Endothelial cell of umbilical vein (primary cell): Measurements from ENCODE around the gene CLIP2.

Experiments
- CTCF ChIP-seq, 2 donors: IDR thresholded peaks; 1 replicate in 1 of 2; 2 replicates in 1 of 2; pipeline ENCODE4 v1.5.1; 2011; ENCODE audit warnings: low read length in 2 of 2, mild to moderate bottlenecking in 2 of 2, moderate library complexity in 2 of 2, control low read depth in 1 of 2, inconsistent platforms in 1 of 2, low read depth in 1 of 2; ENCODE audit not compliant: insufficient read depth in 1 of 2; ENCODE audit errors: extremely low read depth in 1 of 2
- EZH2 ChIP-seq: IDR thresholded peaks from 2 replicates; pipeline ENCODE4 v1.6.1; 2012; ENCODE audit warnings: borderline replicate concordance, low read depth, mild to moderate bottlenecking, moderate library complexity, low read length, inconsistent platforms; ENCODE audit not compliant: severe bottlenecking
- GATA2 ChIP-seq: IDR thresholded peaks from 2 replicates; pipeline ENCODE4 v1.7.0; 2011; ENCODE audit warnings: low read depth, mild to moderate bottlenecking, moderate library complexity, mixed read lengths, low read length; ENCODE audit not compliant: insufficient read length, insufficient read depth
- JUN ChIP-seq: IDR thresholded peaks from 2 replicates; pipeline ENCODE4 v1.6.1; 2011; ENCODE audit warnings: borderline replicate concordance, low read depth; ENCODE audit not compliant: insufficient read length, insufficient read depth
- MYC ChIP-seq: IDR thresholded peaks from one replicate; pipeline ENCODE4 v1.6.1; 2011; ENCODE audit warnings: mild to moderate bottlenecking, low read depth, low read length
- POLR2A ChIP-seq: IDR thresholded peaks from 2 replicates; pipeline ENCODE4 v1.6.1; 2012; ENCODE audit warnings: low read depth, mild to moderate bottlenecking, control low read depth, low read length
- POLR2AphosphoS5 ChIP-seq: IDR thresholded peaks from 2 replicates; pipeline ENCODE4 v1.6.1; 2012; ENCODE audit warnings: low read depth, mild to moderate bottlenecking, control low read depth, low read length, moderate library complexity; ENCODE audit not compliant: insufficient read depth
- TF ChIP-seq, protein P1 (sequence below): IDR thresholded peaks from 2 replicates; pipeline ENCODE4 v1.6.1; 2011; ENCODE audit not compliant: insufficient read depth, insufficient read length

DNA sequence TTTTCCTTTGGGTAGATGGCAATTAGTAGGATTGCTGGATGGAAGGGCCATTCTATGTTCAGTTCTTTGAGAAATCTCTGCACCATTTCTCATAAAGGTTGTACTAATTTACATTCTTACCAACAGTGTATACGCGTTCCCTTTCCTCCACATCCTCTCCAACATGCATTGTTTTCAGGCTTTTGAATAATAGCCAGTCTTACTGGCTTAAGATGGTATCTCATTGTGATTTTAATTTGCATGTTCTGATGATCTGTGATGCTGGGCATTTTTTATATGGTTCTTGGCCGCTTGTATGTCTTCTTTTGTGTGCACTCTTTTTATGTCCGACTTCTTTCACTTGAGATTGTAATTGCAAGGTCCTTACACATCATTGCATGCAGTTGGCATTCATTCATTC, 11.7 kb downstream of the CLIP2 start:
- no peak for TF ChIP-seq POLR2AphosphoS5
- no peak for TF ChIP-seq POLR2A
- TF ChIP-seq EZH2 = no peak
- TF ChIP-seq CTCF (IDR thresholded peaks at IDR 0.05; ENCODE audit: extremely low read depth in 1 of 2, insufficient read depth in 1 of 2, low read depth in 1 of 2, low read length in 2 of 2) = no peak
- TF ChIP-seq GATA2 = no peak
- no peak for TF ChIP-seq MYC
- no peak for TF ChIP-seq JUN
- TF ChIP-seq, protein P1, sequence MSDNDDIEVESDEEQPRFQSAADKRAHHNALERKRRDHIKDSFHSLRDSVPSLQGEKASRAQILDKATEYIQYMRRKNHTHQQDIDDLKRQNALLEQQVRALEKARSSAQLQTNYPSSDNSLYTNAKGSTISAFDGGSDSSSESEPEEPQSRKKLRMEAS = no peak
